Adipocyte (in vitro differentiated cells): ENCODE data around the gene NEK6.

Source experiments
- DNase-seq: peaks from one replicate; pipeline ENCODE4 v3.0.0-alpha.2; 2015; ENCODE audit warnings: low read depth
- H3K27me3 ChIP-seq: replicated peaks from 2 replicates; pipeline ENCODE4 v1.7.0; 2013; ENCODE audit warnings: mild to moderate bottlenecking, low read length, moderate library complexity; ENCODE audit not compliant: control insufficient read depth, insufficient read depth
- H3K36me3 ChIP-seq: 2 replicates; pipeline ENCODE4 v1.7.0; 2013; ENCODE audit warnings: low read length, mild to moderate bottlenecking, moderate library complexity; ENCODE audit not compliant: control insufficient read depth, insufficient read depth, severe bottlenecking
- H3K4me1 ChIP-seq: 2 replicates; pipeline ENCODE4 v1.7.0; 2013; ENCODE audit warnings: mild to moderate bottlenecking, low read length, moderate library complexity; ENCODE audit not compliant: control insufficient read depth, insufficient read depth
- H3K4me3 ChIP-seq: 2 replicates; pipeline ENCODE4 v1.7.0; 2013; ENCODE audit warnings: mild to moderate bottlenecking, low read length, moderate library complexity
- H3K9ac ChIP-seq: 2 replicates; pipeline ENCODE4 v1.7.0; 2013; ENCODE audit warnings: mild to moderate bottlenecking, low read length, moderate library complexity
- H3K9me3 ChIP-seq: 2 replicates; pipeline ENCODE4 v1.7.0; 2013; ENCODE audit warnings: mild to moderate bottlenecking, low read length, moderate library complexity; ENCODE audit not compliant: control insufficient read depth

NEK6 gene

GRCh38 chr9:124303762-124304161, 46.0 kb downstream of the NEK6 start:
- H3K9me3 ChIP-seq, result no peaks in the 10 kb centered on the region
- no peak overlapping the region for H3K9ac ChIP-seq
- H3K27me3 ChIP-seq, result no peaks in the 10 kb centered on the region
- H3K36me3 ChIP-seq, result peaks cover 46% of the 10 kb centered on the region
- no peak overlapping the region for H3K4me3 ChIP-seq
- no peak for DNase-seq
- H3K4me1 ChIP-seq, result peaks cover 30% of the 10 kb centered on the region

- Histone ChIP-seq H3K36me3 (peaks cover 52% of the 10 kb centered on the region), H3K4me3 (no peak overlapping the region), H3K9ac (no peak overlapping the region), H3K9me3 (no peaks in the 10 kb centered on the region), H3K4me1 (peaks cover 30% of the 10 kb centered on the region), H3K27me3 (no peaks in the 10 kb centered on the region)
- no peak for DNase-seq
These were observed 46.5 kb downstream of the NEK6 start for GRCh38 chr9:124304285-124304684.

- Histone ChIP-seq H3K4me3 (no peak overlapping the region), H3K27me3 (no peaks in the 10 kb centered on the region), H3K9me3 (no peaks in the 10 kb centered on the region), H3K4me1 (peaks cover 33% of the 10 kb centered on the region), H3K9ac (peak overlapping the region; percentile 37), H3K36me3 (peaks cover 68% of the 10 kb centered on the region)
- DNase-seq, result peak; percentile 85
These were observed 48.5 kb downstream of the NEK6 start for GRCh38 chr9:124306098-124306735.

- Histone ChIP-seq H3K9ac (no peak overlapping the region), H3K9me3 (no peaks in the 10 kb centered on the region), H3K4me1 (peaks cover 33% of the 10 kb centered on the region), H3K36me3 (peaks cover 65% of the 10 kb centered on the region), H3K4me3 (no peak overlapping the region), H3K27me3 (no peaks in the 10 kb centered on the region)
- DNase-seq, result no peak
These were observed 49.8 kb downstream of the NEK6 start for GRCh38 chr9:124307379-124308030.

GRCh38 chr9:124308606-124309491, 51.1 kb downstream of the NEK6 start:
- H3K4me3 ChIP-seq, result no peak overlapping the region
- no peaks in the 10 kb centered on the region for H3K27me3 ChIP-seq
- peaks cover 65% of the 10 kb centered on the region for H3K36me3 ChIP-seq
- H3K9me3 ChIP-seq, result no peaks in the 10 kb centered on the region
- H3K4me1 ChIP-seq, result peaks cover 33% of the 10 kb centered on the region
- no peak overlapping the region for H3K9ac ChIP-seq
- DNase-seq, result no peak

- H3K4me3 ChIP-seq, result no peak overlapping the region
- H3K4me1 ChIP-seq, result peaks cover 33% of the 10 kb centered on the region
- peaks cover 65% of the 10 kb centered on the region for H3K36me3 ChIP-seq
- no peaks in the 10 kb centered on the region for H3K27me3 ChIP-seq
- H3K9me3 ChIP-seq, result no peaks in the 10 kb centered on the region
- peak; percentile 93 for DNase-seq
- H3K9ac ChIP-seq, result no peak overlapping the region
These were observed 51.9 kb downstream of the NEK6 start for GRCh38 chr9:124309667-124310084.

GRCh38 chr9:124311283-124311682, 53.5 kb downstream of the NEK6 start:
- no peak overlapping the region for H3K4me3 ChIP-seq
- H3K4me1 ChIP-seq, result peaks cover 25% of the 10 kb centered on the region
- no peaks in the 10 kb centered on the region for H3K27me3 ChIP-seq
- DNase-seq, result no peak
- peaks cover 77% of the 10 kb centered on the region for H3K36me3 ChIP-seq
- no peak overlapping the region for H3K9ac ChIP-seq
- no peaks in the 10 kb centered on the region for H3K9me3 ChIP-seq

- Histone ChIP-seq H3K36me3 (peaks cover 87% of the 10 kb centered on the region), H3K27me3 (no peaks in the 10 kb centered on the region), H3K9me3 (no peaks in the 10 kb centered on the region), H3K4me3 (no peak overlapping the region), H3K4me1 (peaks cover 18% of the 10 kb centered on the region), H3K9ac (no peak overlapping the region)
- no peak for DNase-seq
These were observed 54.8 kb downstream of the NEK6 start for GRCh38 chr9:124312290-124313265.

GRCh38 chr9:124313940-124314339, 56.2 kb downstream of the NEK6 start:
- no peaks in the 10 kb centered on the region for H3K9me3 ChIP-seq
- no peaks in the 10 kb centered on the region for H3K27me3 ChIP-seq
- no peak overlapping the region for H3K4me3 ChIP-seq
- H3K9ac ChIP-seq, result no peak overlapping the region
- peaks cover 14% of the 10 kb centered on the region for H3K4me1 ChIP-seq
- H3K36me3 ChIP-seq, result peaks cover 83% of the 10 kb centered on the region
- no peak for DNase-seq

- no peaks in the 10 kb centered on the region for H3K4me1 ChIP-seq
- H3K9ac ChIP-seq, result no peak overlapping the region
- no peak overlapping the region for H3K4me3 ChIP-seq
- DNase-seq, result no peak
- peaks cover 85% of the 10 kb centered on the region for H3K36me3 ChIP-seq
- H3K27me3 ChIP-seq, result no peaks in the 10 kb centered on the region
- no peaks in the 10 kb centered on the region for H3K9me3 ChIP-seq
These were observed 58.1 kb downstream of the NEK6 start for GRCh38 chr9:124315882-124316281.
